ENCODE measurements around the gene GPLD1.

DNA sequence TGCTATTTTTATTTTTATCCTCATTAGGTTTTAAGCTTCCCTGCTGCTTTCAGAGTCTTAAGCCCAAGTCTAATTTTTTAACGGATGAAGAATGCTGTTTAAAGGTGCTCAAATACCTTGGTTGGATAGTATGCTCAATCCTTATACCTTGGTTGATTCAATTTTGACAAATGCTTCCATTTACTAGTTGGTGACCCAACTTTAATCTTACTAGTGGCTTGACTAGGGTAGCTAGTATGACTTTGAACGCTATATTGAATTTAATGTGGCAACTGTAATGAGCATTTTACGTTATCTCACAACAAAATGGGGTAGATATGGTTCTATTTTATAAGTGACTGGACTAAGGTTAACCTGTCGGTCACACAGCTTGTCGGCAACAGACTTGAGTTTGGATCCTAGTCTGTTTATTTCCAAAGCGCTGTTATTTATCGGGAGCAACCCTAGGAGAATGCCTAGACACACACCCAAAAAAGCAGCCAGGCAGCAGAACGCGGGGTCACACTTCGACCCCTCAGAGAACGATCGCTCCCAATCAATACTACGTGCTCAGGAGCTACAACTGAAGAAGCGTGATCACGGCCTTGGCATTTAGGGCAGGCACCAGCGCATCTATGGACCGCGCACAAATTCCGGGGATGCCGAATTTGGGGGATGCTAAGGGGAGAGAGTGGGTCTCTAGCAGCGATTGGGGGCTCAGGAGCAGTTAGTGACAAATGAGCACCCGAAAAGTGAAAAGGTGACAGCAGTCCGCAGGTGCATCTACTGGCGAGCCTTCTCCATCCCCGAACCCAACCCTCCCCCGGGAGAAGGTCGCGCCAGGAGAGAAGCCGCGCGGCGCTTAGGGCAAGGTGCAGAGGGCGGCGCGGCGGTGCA, 4.8 kb upstream of the GPLD1 start:
- TF ChIP-seq TCF4 (CRISPR knock-in tag; IDR thresholded peaks at IDR 0.05; ENCODE audit: borderline replicate concordance) (no peak), ARNTL (CRISPR knock-in tag; IDR thresholded peaks at IDR 0.05; ENCODE audit: borderline replicate concordance, low read depth) (no peak), ZNF8 (CRISPR knock-in tag; IDR thresholded peaks at IDR 0.05) (no peak), ZFP30 (CRISPR knock-in tag; IDR thresholded peaks at IDR 0.05) (no peak), RARB (CRISPR knock-in tag; IDR thresholded peaks at IDR 0.05) (no peak), GLIS3 (CRISPR knock-in tag; IDR thresholded peaks at IDR 0.05) (no peak)
- TF ChIP-seq, protein P1, sequence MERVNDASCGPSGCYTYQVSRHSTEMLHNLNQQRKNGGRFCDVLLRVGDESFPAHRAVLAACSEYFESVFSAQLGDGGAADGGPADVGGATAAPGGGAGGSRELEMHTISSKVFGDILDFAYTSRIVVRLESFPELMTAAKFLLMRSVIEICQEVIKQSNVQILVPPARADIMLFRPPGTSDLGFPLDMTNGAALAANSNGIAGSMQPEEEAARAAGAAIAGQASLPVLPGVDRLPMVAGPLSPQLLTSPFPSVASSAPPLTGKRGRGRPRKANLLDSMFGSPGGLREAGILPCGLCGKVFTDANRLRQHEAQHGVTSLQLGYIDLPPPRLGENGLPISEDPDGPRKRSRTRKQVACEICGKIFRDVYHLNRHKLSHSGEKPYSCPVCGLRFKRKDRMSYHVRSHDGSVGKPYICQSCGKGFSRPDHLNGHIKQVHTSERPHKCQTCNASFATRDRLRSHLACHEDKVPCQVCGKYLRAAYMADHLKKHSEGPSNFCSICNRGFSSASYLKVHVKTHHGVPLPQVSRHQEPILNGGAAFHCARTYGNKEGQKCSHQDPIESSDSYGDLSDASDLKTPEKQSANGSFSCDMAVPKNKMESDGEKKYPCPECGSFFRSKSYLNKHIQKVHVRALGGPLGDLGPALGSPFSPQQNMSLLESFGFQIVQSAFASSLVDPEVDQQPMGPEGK (CRISPR knock-in tag; IDR thresholded peaks at IDR 0.05; ENCODE audit: borderline replicate concordance): no peak
